ENCODE measurements around the gene LCE2B. TPM values are rescaled to one million over a fixed set of nuclear protein-coding genes. Genes with fewer than 3 reads are reported as not detected.

Gene LCE2B
- total and polyA plus RNA-seq, 2 donors (not counting 1 experiment from before 2014, with no cell fraction given): 0.53 TPM; not detected in 1

GRCh38 chr1:152645146-152645545 is 40.8 kb upstream of the LCE2B start:
- Histone ChIP-seq H3K36me3 (ENCODE audit: control insufficient read depth, insufficient read depth, low read length) (no peaks in the 10 kb centered on the region), H4K20me1 (ENCODE audit: control insufficient read depth, extremely low read depth, insufficient read depth, low read length) (no peaks in the 10 kb centered on the region), H3K4me2 (ENCODE audit: extremely low read depth, insufficient read depth, low read length) (no peak overlapping the region), H3K9me3 (ENCODE audit: control insufficient read depth, insufficient read depth, low read depth, low read length) (no peaks in the 10 kb centered on the region), H3K27ac (ENCODE audit: insufficient read depth, low read length) (no peak overlapping the region), H3K79me2 (ENCODE audit: control insufficient read depth, insufficient read depth, low read length) (no peaks in the 10 kb centered on the region), H3K4me1 (ENCODE audit: control insufficient read depth, extremely low read depth, insufficient read depth, low read length) (peaks cover 2% of the 10 kb centered on the region), H2AFZ (ENCODE audit: low read length) (no peak overlapping the region), H3K9ac (ENCODE audit: insufficient read depth, low read length) (no peak overlapping the region), H3K27me3 (ENCODE audit: control insufficient read depth, insufficient read depth, low read length) (no peaks in the 10 kb centered on the region), H3K4me3 (replicated peaks in 1 of 4; ENCODE audit: control extremely low read depth in 1 of 4, insufficient read depth in 1 of 4, low read depth in 3 of 4, low read length in 4 of 4) (no peak overlapping the region)
- no peak for DNase-seq (ENCODE audit: low read depth in 2 of 2)
- TF ChIP-seq, protein P1, sequence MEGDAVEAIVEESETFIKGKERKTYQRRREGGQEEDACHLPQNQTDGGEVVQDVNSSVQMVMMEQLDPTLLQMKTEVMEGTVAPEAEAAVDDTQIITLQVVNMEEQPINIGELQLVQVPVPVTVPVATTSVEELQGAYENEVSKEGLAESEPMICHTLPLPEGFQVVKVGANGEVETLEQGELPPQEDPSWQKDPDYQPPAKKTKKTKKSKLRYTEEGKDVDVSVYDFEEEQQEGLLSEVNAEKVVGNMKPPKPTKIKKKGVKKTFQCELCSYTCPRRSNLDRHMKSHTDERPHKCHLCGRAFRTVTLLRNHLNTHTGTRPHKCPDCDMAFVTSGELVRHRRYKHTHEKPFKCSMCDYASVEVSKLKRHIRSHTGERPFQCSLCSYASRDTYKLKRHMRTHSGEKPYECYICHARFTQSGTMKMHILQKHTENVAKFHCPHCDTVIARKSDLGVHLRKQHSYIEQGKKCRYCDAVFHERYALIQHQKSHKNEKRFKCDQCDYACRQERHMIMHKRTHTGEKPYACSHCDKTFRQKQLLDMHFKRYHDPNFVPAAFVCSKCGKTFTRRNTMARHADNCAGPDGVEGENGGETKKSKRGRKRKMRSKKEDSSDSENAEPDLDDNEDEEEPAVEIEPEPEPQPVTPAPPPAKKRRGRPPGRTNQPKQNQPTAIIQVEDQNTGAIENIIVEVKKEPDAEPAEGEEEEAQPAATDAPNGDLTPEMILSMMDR (conservative IDR thresholded peaks at IDR 0.05 in 1 of 2, IDR thresholded peaks at IDR 0.05 in 1 of 2; ENCODE audit: low read depth in 1 of 2, low read length in 2 of 2): no peak
- no peak for TF ChIP-seq EZH2 (IDR thresholded peaks at IDR 0.05; ENCODE audit: low read length, missing control alignments)

- Histone ChIP-seq H3K79me2 (ENCODE audit: control insufficient read depth, insufficient read depth, low read length) (no peaks in the 10 kb centered on the region), H3K9ac (ENCODE audit: insufficient read depth, low read length) (no peak overlapping the region), H3K27ac (ENCODE audit: insufficient read depth, low read length) (no peak overlapping the region), H3K4me1 (ENCODE audit: control insufficient read depth, extremely low read depth, insufficient read depth, low read length) (peaks cover 2% of the 10 kb centered on the region), H3K4me2 (ENCODE audit: extremely low read depth, insufficient read depth, low read length) (no peak overlapping the region), H2AFZ (ENCODE audit: low read length) (no peak overlapping the region), H4K20me1 (ENCODE audit: control insufficient read depth, extremely low read depth, insufficient read depth, low read length) (no peaks in the 10 kb centered on the region), H3K4me3 (replicated peaks in 1 of 4; ENCODE audit: control extremely low read depth in 1 of 4, insufficient read depth in 1 of 4, low read depth in 3 of 4, low read length in 4 of 4) (no peak overlapping the region), H3K36me3 (ENCODE audit: control insufficient read depth, insufficient read depth, low read length) (no peaks in the 10 kb centered on the region), H3K9me3 (ENCODE audit: control insufficient read depth, insufficient read depth, low read depth, low read length) (no peaks in the 10 kb centered on the region), H3K27me3 (ENCODE audit: control insufficient read depth, insufficient read depth, low read length) (no peaks in the 10 kb centered on the region)
- TF ChIP-seq, protein P1 (conservative IDR thresholded peaks at IDR 0.05 in 1 of 2, IDR thresholded peaks at IDR 0.05 in 1 of 2; ENCODE audit: low read depth in 1 of 2, low read length in 2 of 2): no peak
- no peak for TF ChIP-seq EZH2 (IDR thresholded peaks at IDR 0.05; ENCODE audit: low read length, missing control alignments)
- DNase-seq (ENCODE audit: low read depth in 2 of 2): no peak
Observed at GRCh38 chr1:152646656-152647055, 39.3 kb upstream of the LCE2B start.

- H3K27ac ChIP-seq (ENCODE audit: insufficient read depth, low read length): no peak overlapping the region
- TF ChIP-seq, protein P1 (conservative IDR thresholded peaks at IDR 0.05 in 1 of 2, IDR thresholded peaks at IDR 0.05 in 1 of 2; ENCODE audit: low read depth in 1 of 2, low read length in 2 of 2): peak; percentile 76 to 87
- TF ChIP-seq EZH2 (IDR thresholded peaks at IDR 0.05; ENCODE audit: low read length, missing control alignments): no peak
- no peak overlapping the region for H3K4me3 ChIP-seq (replicated peaks in 1 of 4; ENCODE audit: control extremely low read depth in 1 of 4, insufficient read depth in 1 of 4, low read depth in 3 of 4, low read length in 4 of 4)
- no peaks in the 10 kb centered on the region for H3K79me2 ChIP-seq (ENCODE audit: control insufficient read depth, insufficient read depth, low read length)
- H4K20me1 ChIP-seq (ENCODE audit: control insufficient read depth, extremely low read depth, insufficient read depth, low read length): no peaks in the 10 kb centered on the region
- H3K9me3 ChIP-seq (ENCODE audit: control insufficient read depth, insufficient read depth, low read depth, low read length): no peaks in the 10 kb centered on the region
- peak; percentile 10 to 64 for DNase-seq (ENCODE audit: low read depth in 2 of 2)
- H2AFZ ChIP-seq (ENCODE audit: low read length): peak overlapping the region; percentile 53
- H3K9ac ChIP-seq (ENCODE audit: insufficient read depth, low read length): no peak overlapping the region
- no peaks in the 10 kb centered on the region for H3K36me3 ChIP-seq (ENCODE audit: control insufficient read depth, insufficient read depth, low read length)
- H3K4me2 ChIP-seq (ENCODE audit: extremely low read depth, insufficient read depth, low read length): no peak overlapping the region
- H3K4me1 ChIP-seq (ENCODE audit: control insufficient read depth, extremely low read depth, insufficient read depth, low read length): no peaks in the 10 kb centered on the region
- H3K27me3 ChIP-seq (ENCODE audit: control insufficient read depth, insufficient read depth, low read length): no peaks in the 10 kb centered on the region
Observed at GRCh38 chr1:152654110-152654509, 31.8 kb upstream of the LCE2B start.
